GM18951 (cell line): Measurements from ENCODE around the gene ETV2.

Experiments used
- POLR2A ChIP-seq: IDR thresholded peaks from 4 replicates; pipeline ENCODE4 v1.6.1; 2011; ENCODE audit warnings: mild to moderate bottlenecking; ENCODE audit not compliant: insufficient read length, insufficient read depth; ENCODE audit errors: extremely low read depth
- in situ Hi-C: fragments of 300-500 bp; cut with MboI; formaldehyde crosslinking; loops from one replicate; pipeline ENCODE4 v1.12.0; 2022; ENCODE audit warnings: low sequenced_read_pairs, mixed read lengths, inconsistent platforms; ENCODE audit not compliant: unreplicated experiment

ETV2 gene

DNA sequence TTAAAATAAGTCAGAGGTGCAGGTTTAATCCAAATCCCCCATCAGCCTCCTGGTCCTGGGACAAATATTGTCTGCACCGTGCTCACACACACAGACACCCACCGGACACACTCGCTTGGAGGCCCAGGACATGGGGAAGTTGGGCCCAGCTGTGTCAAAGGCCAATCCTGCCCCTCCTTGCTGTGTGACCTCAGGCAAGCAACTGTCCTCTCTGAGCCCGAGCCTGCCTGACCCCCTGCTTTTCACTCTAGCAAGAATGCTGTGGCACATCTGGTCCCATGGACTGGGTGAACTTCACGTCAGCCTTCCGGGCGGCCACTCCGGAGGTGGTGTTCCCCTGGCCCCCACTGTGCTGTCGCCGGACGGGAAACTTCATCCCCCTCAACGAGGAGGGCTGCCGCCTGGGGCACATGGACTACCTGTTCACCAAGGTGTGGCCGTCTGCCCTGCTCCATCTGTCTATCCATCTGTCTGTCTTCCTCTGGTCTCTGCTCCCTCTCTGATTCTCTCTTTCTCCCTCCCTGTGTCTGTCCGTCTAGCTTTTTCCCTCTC lies 34.1 kb downstream of the ETV2 start:
- TF ChIP-seq POLR2A: no peak
- in situ Hi-C loops: no loop called here

DNA sequence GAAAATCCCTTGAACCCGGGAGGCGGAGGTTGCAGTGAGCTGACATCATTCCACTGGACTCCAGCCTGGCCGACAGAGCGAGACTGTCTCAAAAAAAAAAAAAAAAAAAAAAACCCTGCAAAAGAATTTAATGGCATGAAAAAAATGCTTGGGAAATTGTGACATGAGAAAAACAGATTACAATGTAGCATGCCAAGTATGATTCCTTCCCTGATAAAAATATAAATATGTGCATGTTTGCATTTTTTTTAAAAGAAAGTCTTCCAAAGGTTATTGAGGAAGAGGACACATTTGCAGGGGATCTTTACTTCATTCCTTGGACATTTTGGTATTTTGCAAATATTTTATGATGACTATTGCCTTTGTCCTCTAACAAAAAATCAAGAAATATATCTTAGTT lies 48.3 kb downstream of the ETV2 start:
- no peak for TF ChIP-seq POLR2A
- in situ Hi-C loops: loop anchor here (10.0 kb wide), 1 partner anchor 245 kb away; the partner anchor contains the start of gene LRFN3

GRCh38 chr19:35691106-35691505 lies 49.6 kb downstream of the ETV2 start:
- in situ Hi-C loops: loop anchor here (10.0 kb wide), 1 partner anchor 244 kb away; the partner anchor contains the start of gene LRFN3

DNA sequence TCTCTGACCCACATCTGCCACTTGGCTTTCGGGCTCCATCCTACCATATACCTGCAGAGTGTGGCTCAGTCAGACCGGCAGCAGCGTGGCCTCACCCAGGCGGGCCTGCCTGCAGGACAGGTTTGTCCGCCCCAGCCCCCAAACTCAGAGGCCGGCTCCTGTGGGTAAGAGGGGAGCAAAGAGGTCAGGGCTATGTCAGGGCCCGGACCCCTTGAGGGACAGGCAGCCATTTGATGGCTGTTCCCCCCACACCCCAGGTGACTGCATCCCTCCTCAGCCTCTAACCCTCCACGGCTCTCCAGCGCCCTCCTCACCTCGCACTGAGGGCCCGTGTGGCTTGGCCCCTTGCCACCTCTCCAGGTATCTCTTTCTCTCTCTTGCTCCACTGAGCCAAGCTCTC lies 50.5 kb downstream of the ETV2 start:
- TF ChIP-seq POLR2A: no peak
- in situ Hi-C loops: loop anchor here (10.0 kb wide), 1 partner anchor 243 kb away; the partner anchor contains the start of gene LRFN3

- TF ChIP-seq POLR2A: no peak
- in situ Hi-C loops: loop anchor here (10.0 kb wide), 1 partner anchor 241 kb away; the partner anchor contains the start of gene LRFN3
These were observed 51.9 kb downstream of the ETV2 start for GRCh38 chr19:35693422-35693821.

- in situ Hi-C loops: loop anchor here (10.0 kb wide), 1 partner anchor 241 kb away; the partner anchor contains the start of gene LRFN3
- no peak for TF ChIP-seq POLR2A
These were observed 52.5 kb downstream of the ETV2 start for GRCh38 chr19:35693835-35694599.
